Prostate gland (tissue), 2 donors: ENCODE data around the gene SUGCT. TPM values are rescaled to one million over a fixed set of nuclear protein-coding genes. Genes with fewer than 3 reads are reported as not detected.

ENCODE experiments used
- DNase-seq: peaks from one replicate; pipeline ENCODE4 v3.0.0-alpha.2; 2019; ENCODE audit warnings: low spot score
- H3K27ac ChIP-seq, 2 donors: fragments of 200-600 bp; sonication (generic); 2 replicates each; pipeline ENCODE4 v1.5.1; 2017 to 2019
- H3K27me3 ChIP-seq: fragments of 200-600 bp; sonication (generic); replicated peaks from 2 replicates; pipeline ENCODE4 v1.5.1; 2019; ENCODE audit not compliant: insufficient read depth
- H3K36me3 ChIP-seq, 2 donors: fragments of 200-600 bp; sonication (generic); 1 replicate in 1 of 2; 2 replicates in 1 of 2; pipeline versions ENCODE4 v1.5.1 to v1.8.1; 2017 to 2019
- H3K4me1 ChIP-seq: fragments of 200-600 bp; sonication (generic); replicated peaks from 2 replicates; pipeline ENCODE4 v1.5.1; 2019
- H3K4me3 ChIP-seq, 2 donors: fragments of 200-600 bp; sonication (generic); 2 replicates each; pipeline ENCODE4 v1.5.1; 2017 to 2019
- H3K9me3 ChIP-seq: fragments of 200-600 bp; sonication (generic); 2 replicates; pipeline ENCODE4 v1.5.1; 2017
- CTCF ChIP-seq, 4 experiments: fragments of 200-600 bp in 2 of 4; fragments of 450-650 bp in 2 of 4; sonication (generic) in 2 of 4; IDR thresholded peaks; 1 replicate in 3 of 4; 2 replicates in 1 of 4; pipeline ENCODE4 v1.5.1; 2016 to 2019; ENCODE audit warnings: antibody characterized with exemption in 4 of 4, mild to moderate bottlenecking in 2 of 4, moderate library complexity in 2 of 4
- POLR2A ChIP-seq: fragments of 450-650 bp; IDR thresholded peaks from one replicate; pipeline ENCODE4 v1.6.1; 2016; ENCODE audit warnings: antibody characterized with exemption, mild to moderate bottlenecking
- POLR2AphosphoS5 ChIP-seq: sonication (generic); formaldehyde crosslinking; IDR thresholded peaks from one replicate; pipeline ENCODE4 v1.6.1; 2017; ENCODE audit warnings: antibody characterized with exemption
- WGBS: methylation state at CpG from one replicate; pipeline ENCODE4 v1.1.5; 2018; 5-methylcytosine and 5-hydroxymethylcytosine counted together
- intact Hi-C: fragments of 100-400 bp; cut with DNase I; formaldehyde crosslinking; loops from one replicate; pipeline ENCODE4 v1.14.2; 2022
- total RNA-seq, 2 donors: library from RNA; depleted of rRNA; stranded (reverse); fragments of >200 nt; gene quantifications; one replicate each; pipeline ENCODE4 v1.1.0, GENCODE V29; 2016

Gene SUGCT
- total RNA-seq, 2 donors from 2014 or later, result 2.2 to 3.2 TPM

- H3K36me3 ChIP-seq, result no peaks in the 10 kb centered on the region
- no peaks in the 10 kb centered on the region for H3K27me3 ChIP-seq
- no peak for TF ChIP-seq POLR2A
- TF ChIP-seq CTCF (IDR thresholded peaks at IDR 0.05), result no peak
- no peak for TF ChIP-seq POLR2AphosphoS5
- no peak for DNase-seq
- H3K4me1 ChIP-seq, result no peaks in the 10 kb centered on the region
- H3K4me3 ChIP-seq, result no peak overlapping the region
- intact Hi-C loops, result no loop called here
- H3K27ac ChIP-seq, result no peak overlapping the region
- H3K9me3 ChIP-seq, result no peaks in the 10 kb centered on the region
Measured at GRCh38 chr7:40733114-40733513, 598.3 kb downstream of the SUGCT start.

- H3K9me3 ChIP-seq, result no peaks in the 10 kb centered on the region
- H3K4me1 ChIP-seq, result no peaks in the 10 kb centered on the region
- no peak for DNase-seq
- WGBS, result 61% methylated on average over 5 of the region's 5 CpGs
- H3K27me3 ChIP-seq, result no peaks in the 10 kb centered on the region
- H3K4me3 ChIP-seq, result no peak overlapping the region
- H3K27ac ChIP-seq, result no peak overlapping the region
- intact Hi-C loops, result no loop called here
- no peaks in the 10 kb centered on the region for H3K36me3 ChIP-seq
- TF ChIP-seq POLR2A, result no peak
- TF ChIP-seq CTCF (IDR thresholded peaks at IDR 0.05), result no peak
- no peak for TF ChIP-seq POLR2AphosphoS5
Measured at GRCh38 chr7:40733578-40733977, 598.8 kb downstream of the SUGCT start.

- no peak overlapping the region for H3K27ac ChIP-seq
- H3K9me3 ChIP-seq, result no peaks in the 10 kb centered on the region
Measured at GRCh38 chr7:40739257-40739656, 604.5 kb downstream of the SUGCT start.

GRCh38 chr7:40742270-40742669, 607.5 kb downstream of the SUGCT start:
- no peak for DNase-seq
- Histone ChIP-seq H3K36me3 (no peaks in the 10 kb centered on the region), H3K27me3 (no peaks in the 10 kb centered on the region), H3K4me1 (no peaks in the 10 kb centered on the region), H3K4me3 (no peak overlapping the region), H3K27ac (no peak overlapping the region), H3K9me3 (no peaks in the 10 kb centered on the region)
- intact Hi-C loops, result no loop called here
- 86% methylated on average over 7 of the region's 7 CpGs for WGBS
- no peak for TF ChIP-seq POLR2AphosphoS5
- no peak for TF ChIP-seq POLR2A
- TF ChIP-seq CTCF (IDR thresholded peaks at IDR 0.05), result no peak

More at GRCh38 chr7:40739257-40739656, 604.5 kb downstream of the SUGCT start:
- Histone ChIP-seq H3K4me1 (no peaks in the 10 kb centered on the region), H3K36me3 (no peaks in the 10 kb centered on the region), H3K27me3 (no peaks in the 10 kb centered on the region), H3K4me3 (no peak overlapping the region)
- intact Hi-C loops, result no loop called here
- WGBS, result 92% methylated on average over 2 of the region's 2 CpGs
- TF ChIP-seq POLR2A (no peak), CTCF (IDR thresholded peaks at IDR 0.05) (no peak), POLR2AphosphoS5 (no peak)
- DNase-seq, result no peak

- no peak for DNase-seq
- H3K9me3 ChIP-seq, result no peaks in the 10 kb centered on the region
- no peaks in the 10 kb centered on the region for H3K36me3 ChIP-seq
- TF ChIP-seq POLR2AphosphoS5 (no peak), POLR2A (no peak), CTCF (IDR thresholded peaks at IDR 0.05) (no peak)
- WGBS, result 65% methylated on average over 12 of the region's 12 CpGs
- no peaks in the 10 kb centered on the region for H3K4me1 ChIP-seq
- no peak overlapping the region for H3K4me3 ChIP-seq
- no peak overlapping the region for H3K27ac ChIP-seq
- H3K27me3 ChIP-seq, result no peaks in the 10 kb centered on the region
- intact Hi-C loops, result no loop called here
Measured at GRCh38 chr7:40746841-40747556, 612.2 kb downstream of the SUGCT start.
